Activated CD4-positive, alpha-beta T cell treated with anti-CD3 and anti-CD28 coated beads, Interleukin-2, amount 50 U/mL, for 1 hour (primary cell): ENCODE data around the gene BMP7.
"Not testable (repeated sequence)": the region's sequence is repeated elsewhere in the genome, so short reads cannot be mapped to it uniquely, and the experiment has no call there.

Experiments
- DNase-seq: peaks from one replicate; pipeline ENCODE4 v3.0.0-alpha.2; 2020

The BMP7 gene

DNA sequence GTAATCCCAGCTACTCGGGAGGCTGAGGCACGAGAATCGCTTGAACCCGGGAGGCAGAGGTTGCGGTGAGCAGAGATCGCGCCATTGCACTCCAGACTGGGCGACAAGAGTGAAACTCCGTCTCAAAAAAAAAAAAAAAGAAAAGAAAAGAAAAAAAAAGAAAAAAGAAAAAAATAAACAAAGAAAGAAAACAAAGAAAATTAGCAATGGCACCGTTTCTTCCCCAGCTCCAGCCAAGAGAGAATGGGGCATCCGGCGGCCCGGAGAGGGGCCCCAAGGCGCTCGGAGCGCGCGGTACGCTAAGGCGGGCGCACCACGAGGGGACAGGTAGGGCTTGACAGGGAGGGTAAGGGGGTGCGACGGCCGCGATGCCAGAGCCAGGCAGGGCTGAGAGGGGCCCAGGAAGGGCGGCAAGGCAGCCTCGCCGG is 1.5 kb downstream of the BMP7 start:
- DNase-seq, result not testable (repeated sequence)

DNA sequence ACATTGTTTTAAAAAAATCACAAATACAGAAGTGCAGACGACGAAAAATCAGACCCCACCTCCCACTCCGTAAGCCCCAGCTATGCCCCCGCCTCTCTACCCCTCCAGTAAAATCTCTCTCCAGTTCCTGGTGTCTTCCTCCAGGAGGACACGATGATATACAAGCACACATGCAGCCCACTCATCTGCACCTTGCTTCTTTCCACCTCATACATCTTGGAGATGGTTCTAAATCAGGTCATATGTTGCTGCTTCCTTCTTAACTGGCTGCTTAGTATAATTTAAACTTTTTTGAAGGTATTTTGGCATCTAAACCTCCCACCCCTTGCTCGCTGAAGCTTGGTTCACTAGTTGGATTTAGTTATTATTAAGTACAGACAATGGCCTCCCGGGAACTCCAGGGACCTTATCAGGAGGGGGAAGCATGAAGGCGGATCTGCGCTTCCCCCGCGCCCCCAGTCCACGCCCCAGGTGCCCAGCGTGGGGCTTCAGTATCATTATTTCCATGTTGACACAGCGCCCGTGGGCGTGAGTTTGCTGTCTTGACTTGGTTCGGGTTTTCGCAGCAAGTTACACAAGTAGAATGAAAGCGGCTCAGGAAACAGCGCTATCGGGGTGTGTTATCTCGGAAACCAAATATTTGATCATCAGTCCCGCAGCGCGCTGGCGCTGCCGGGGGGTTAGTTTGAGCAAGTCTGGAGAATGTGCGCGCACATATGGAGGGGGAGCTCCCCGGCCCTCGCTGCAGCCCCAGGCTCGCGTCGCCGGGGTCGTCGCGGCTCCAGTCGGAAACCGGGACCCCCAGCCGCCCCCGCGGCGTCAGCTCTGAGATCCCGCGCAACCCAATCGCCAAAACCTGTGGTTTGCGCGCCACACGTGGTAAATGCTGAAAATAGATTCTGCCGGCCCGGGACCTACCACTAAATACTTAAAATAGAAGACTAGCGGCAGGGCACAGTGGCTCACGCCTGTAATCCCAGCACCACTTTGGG is 2.3 kb downstream of the BMP7 start:
- no peak for DNase-seq

- no peak for DNase-seq
Measured at GRCh38 chr20:57262784-57263609, 3.4 kb downstream of the BMP7 start.

DNA sequence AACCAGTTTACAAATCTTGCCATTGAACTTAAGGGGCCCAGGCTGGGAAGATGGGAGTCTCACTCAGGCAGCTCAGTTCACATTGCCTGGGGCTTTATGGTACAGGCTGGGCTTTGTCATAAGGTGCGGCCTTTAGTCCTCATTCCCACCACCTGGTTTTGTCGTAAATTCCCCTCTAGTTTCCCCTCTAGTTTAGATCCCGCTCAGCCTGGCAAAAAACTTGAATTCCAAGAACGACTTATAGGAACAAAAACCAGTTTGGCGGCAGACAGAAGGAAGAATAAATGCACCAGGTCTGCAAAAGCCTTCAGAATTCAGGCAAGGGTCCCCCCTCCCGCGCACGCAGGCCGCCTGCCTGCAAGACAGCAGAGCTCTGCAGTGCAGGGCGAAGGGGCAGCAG is 4.1 kb downstream of the BMP7 start:
- no peak for DNase-seq

DNA sequence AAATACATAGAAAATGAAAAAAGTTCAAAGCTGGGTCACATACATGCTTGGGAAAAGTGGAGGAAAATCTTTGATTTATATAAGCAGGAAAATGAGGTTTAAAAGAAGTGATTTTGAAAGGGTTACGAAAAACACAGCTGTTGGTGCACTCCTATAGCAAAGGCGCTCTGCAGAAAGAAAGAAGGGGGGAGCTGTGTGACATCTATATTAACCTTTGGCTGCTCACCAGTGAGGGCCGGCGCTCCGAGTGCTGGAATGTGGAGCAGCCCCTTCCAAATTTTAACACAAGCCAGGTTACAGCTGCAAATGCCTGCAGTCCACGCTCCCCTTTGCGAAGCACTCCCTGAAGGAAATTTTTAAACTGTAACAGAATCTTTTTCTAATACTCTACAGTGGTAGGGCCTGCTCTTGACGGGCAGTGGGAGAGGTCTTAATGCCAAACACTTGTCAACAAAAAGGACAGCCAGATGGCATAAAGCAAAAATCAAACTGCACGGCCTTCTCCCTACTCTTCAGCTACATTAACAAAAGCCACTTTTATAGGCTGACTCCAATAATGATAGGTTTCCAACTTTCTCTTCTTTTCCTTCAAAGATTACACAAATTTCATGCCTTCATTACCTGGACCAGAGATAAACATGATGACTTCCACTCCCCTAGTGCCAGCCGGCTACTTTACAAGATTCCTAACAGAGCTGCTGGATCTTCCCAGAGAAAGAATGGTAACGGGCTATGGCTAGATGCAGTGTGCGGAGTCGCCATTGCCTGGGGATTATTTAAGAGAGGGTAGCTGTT is 4.8 kb downstream of the BMP7 start:
- no peak for DNase-seq

DNA sequence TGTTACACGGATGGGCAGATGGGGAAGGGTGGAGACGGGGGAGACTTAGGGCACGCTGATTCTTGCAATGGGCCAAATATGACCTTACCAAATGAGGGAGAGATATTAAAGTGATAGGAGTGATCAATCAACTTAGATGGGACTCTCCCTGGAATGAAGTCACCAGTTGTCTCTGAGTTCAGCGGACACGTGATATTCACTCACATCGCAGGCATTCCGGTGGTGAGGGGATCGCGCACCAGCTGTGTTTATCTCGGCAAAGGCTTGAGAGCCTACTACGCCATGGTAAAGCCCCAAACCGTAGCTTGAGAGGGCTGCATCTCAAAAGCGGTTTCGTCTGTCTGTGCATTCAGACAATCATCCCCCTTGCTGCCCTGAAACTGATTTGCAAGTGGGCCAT is 5.5 kb downstream of the BMP7 start:
- no peak for DNase-seq

DNA sequence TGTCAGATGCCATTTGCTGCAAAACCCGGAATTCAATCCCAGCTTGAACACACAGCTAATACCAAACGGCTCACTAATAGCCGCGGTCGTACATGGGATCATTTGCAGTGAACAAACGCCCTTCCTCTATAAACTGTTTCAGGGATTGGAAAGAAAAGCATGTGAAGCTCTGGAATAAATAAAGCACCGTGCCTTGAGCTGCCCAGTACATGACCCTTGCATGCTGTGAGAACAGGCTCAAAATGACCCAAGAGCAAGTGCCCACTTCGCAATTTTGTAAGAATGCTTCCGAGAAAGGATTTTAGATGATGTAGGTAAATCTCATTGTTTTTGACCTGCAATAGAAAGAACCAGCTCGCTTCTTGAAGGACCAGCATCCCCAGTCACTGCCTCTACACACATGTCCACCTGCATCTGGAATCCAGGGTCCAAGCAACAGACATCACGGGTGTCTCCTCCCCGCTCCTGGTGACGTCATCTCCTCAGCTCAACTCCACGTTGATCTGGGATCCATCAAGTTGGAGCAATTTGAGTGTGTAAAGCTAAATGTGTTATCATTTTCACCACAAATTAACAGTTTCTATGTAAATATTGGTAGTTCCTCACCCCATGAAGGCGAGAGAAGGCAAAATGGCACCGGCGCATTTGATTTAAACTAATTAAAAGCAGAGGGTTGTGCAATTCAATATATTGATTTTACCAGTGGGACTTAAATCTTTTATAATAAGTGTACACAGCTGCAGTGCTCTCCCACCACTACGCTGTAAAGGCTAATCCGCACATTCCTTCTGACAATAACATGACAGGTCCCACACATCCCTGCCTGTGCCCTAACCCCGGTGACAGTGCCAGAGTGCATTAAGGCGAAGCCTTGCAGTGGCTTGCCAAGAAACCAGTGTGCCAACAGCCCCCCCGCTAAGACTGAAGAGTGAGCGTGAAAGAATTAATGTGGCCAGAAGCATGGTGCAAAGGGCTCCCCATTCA is 6.2 kb downstream of the BMP7 start:
- no peak for DNase-seq

GRCh38 chr20:57259121-57259937 is 7.1 kb downstream of the BMP7 start:
- DNase-seq, result no peak

- no peak for DNase-seq
Measured at GRCh38 chr20:57257701-57258453, 8.6 kb downstream of the BMP7 start.

DNA sequence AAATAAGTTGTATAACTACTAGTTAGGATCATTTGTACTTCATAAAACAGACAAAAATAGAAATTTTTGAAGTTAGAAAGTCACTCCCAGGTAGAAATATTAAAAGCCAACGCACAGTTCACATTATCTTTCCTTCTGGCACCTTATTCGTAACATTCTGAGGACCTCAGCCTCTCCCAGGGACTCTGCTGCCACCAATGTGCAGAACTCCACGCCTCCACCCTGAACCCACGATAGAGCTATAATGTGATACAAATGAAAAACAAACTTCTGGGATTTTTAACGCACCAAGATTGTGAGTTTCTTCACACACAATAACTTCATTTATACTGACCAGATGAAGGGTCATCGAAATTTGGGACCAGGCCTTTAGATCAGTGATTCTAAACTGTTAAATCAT is 9.5 kb downstream of the BMP7 start:
- DNase-seq, result no peak

DNA sequence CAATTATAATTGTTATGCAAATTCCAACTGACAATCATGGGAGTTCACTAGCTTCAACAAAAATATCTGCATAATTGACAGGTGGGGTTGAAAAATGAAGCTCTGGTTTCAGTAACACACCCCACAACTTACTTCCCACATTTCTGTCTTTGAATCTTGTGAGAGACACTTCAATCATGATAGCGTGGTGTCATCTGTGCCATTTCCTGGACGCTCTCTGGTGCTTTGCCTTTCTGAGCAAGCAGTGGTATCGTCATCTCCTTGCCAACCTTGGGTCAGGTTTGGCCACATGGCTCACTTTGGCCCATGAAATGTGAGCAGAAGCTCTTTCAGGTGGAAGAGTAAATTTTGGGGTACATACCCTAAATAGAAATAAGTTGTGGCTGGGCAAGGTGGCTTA is 10.2 kb downstream of the BMP7 start:
- no peak for DNase-seq

DNA sequence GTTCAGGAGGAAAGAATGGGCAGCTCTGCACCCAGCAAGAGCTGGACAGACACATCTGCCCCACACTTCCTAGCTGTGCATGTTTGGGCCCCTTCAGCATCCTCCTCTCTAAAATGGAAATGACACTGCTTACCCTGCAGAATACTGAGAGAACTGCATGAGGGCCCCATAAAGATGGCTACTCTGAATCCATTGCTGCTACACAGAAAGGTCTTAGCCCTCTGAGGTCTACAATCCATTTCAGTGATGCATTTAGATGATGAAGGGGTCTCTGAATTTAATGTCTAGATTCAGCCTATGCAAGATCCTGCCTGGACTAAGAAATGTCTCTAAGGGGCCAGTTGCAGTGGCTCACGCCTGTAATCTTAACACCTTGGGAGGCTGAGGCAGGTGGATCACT is 11.3 kb downstream of the BMP7 start:
- DNase-seq, result no peak

DNA sequence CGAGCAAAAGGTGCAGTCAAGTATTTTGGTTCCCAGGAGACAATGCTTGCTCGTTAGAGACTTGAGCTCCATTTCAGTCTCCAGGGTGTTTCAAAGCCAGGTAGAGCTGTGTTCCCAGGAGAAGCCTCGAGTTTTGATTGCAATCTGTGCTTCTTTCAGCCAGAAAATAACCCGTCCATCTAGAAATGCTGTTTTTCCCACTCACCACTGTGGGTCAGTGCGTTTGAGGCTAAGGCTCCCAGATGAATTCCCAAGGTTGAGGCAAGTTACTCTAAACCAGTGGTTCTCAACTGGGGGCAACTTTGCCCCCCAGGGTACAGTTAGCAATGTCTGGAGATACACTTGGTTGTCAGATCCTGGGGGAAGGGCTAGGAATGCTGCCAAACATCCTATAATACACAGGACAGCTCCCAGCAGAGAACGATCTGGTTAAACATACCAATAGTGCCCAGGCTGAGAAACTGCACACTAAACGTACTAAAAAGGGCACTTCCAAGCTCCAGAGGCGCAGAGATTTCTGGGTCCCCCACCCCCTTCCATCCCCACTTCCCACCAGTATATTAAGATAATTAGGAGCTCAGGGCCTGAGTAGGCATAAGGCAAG is 13.8 kb downstream of the BMP7 start:
- no peak for DNase-seq

DNA sequence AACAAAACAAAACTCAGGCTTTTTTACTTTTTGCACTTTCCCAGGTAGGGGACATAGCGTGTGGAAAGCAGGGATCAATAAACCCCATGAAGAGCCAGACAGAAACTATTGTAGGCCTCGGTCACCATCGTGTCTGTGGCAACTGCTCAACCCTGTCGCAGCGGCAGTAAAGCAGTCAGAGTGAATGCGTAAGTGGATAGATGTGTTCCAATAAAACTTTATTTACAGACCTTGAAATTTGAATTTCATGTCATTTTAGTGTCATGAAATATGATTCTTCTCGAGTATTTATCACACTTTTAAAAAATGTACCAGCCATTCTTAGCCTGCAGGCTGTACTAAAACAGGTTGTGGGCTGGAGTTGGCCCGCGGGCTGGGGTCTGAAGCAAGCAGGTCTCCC is 14.5 kb downstream of the BMP7 start:
- no peak for DNase-seq

- no peak for DNase-seq
Measured at GRCh38 chr20:57251344-57251743, 15.1 kb downstream of the BMP7 start.

DNA sequence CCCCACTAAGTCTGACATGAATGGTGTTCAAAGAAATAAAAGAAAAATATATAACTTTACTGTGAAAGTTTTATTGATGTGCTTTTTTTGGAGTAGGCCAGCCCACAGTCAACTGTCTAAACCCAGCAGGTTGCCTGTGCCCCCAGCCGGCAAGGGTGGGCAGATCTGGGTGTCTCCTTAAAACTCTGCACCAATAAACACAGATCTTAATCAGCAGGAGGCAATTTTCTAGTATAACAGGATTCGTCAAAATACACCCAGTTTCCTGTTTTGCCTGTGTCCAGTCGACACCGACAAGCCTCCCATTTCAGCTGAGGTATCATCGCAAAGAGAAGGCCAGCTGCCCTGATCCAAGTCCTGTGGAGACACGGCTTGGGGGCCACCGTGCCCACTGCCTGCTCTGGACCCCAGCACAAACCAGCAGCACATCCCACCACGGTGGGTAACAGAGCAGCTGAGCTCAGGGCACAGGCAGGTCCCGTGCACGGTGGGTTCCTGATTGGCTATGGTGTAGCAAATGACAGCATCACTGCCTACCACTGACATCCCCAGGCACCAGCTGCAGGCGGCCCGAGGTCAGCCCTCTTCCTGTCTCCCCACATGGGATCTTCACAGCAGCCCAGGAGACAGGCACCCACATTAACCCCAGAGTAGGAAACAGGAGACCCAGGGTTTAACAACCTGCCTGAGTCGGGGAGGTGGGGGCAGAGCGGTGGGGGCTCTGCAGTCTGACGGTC is 15.7 kb downstream of the BMP7 start:
- no peak for DNase-seq

DNA sequence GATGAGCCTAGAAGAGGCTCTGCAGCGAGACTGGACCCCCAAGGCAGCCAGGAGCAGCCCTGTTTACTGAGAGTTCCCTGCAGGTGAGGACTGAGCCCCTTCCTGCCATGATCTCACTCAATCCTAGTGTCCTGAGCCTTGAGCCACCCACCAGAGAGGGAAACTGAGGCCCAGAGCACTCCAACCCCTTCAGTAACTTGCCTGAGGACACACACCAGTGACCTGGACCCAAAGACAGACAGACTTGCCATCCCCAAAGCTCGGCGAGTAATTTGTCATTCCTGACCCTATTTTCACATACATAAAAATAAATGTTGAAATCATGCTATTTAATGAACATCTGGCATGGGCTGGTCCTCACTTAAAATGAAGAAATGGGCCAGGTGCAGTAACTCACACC is 16.7 kb downstream of the BMP7 start:
- no peak for DNase-seq

DNA sequence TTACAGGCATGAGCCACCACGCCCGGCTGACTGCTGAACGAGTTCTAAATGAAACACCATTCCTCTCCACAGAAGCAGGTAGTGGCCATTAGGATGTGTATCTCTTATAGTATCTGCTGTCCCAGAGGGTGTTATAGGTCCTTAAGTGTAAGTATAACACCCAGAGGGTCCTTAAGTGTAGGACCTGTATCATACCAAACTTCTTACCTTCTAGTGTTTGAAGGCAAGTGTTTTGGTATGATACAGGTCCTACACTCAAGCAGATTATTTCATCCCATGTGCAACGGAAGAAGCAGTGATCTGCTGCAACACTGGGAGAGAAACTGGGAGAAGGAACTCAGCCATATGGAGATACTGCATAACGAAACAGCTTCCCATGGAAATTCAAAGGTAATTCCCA is 17.4 kb downstream of the BMP7 start:
- DNase-seq, result no peak
